Thyroid gland (tissue), 4 donors: ENCODE results near the gene HLA-DQB1. TPM values are rescaled to one million over a fixed set of nuclear protein-coding genes. Genes with fewer than 3 reads are reported as not detected.
"Not testable (repeated sequence)": the region's sequence is repeated elsewhere in the genome, so short reads cannot be mapped to it uniquely, and the experiment has no call there.

ENCODE experiments used
- DNase-seq, 2 donors: peaks; one replicate each; pipeline ENCODE4 v3.0.0-alpha.2; 2019
- H3K27ac ChIP-seq, 3 donors: fragments of 200-600 bp; sonication (generic); 1 replicate in 2 of 3; 2 replicates in 1 of 3; pipeline ENCODE4 v1.5.1; 2016 to 2019; ENCODE audit warnings: mild to moderate bottlenecking in 1 of 3, moderate library complexity in 1 of 3
- H3K27me3 ChIP-seq: fragments of 200-600 bp; sonication (generic); one replicate; pipeline ENCODE4 v1.5.1; 2019
- H3K36me3 ChIP-seq, 2 donors: fragments of 200-600 bp; sonication (generic); one replicate each; pipeline ENCODE4 v1.5.1; 2016 to 2019
- H3K4me1 ChIP-seq, 2 donors: fragments of 200-600 bp; sonication (generic); one replicate each; pipeline ENCODE4 v1.5.1; 2017 to 2019
- H3K4me3 ChIP-seq, 3 donors: fragments of 200-600 bp; sonication (generic); replicated peaks in 1 of 3; 1 replicate in 2 of 3; 2 replicates in 1 of 3; pipeline ENCODE4 v1.5.1; 2016; ENCODE audit warnings: mild to moderate bottlenecking in 1 of 3
- H3K9me3 ChIP-seq: fragments of 200-600 bp; sonication (generic); one replicate; pipeline ENCODE4 v1.5.1; 2017
- POLR2A ChIP-seq, 2 donors: fragments of 450-650 bp; IDR thresholded peaks; one replicate each; pipeline ENCODE4 v1.6.1; 2017; ENCODE audit warnings: antibody characterized with exemption in 2 of 2, mild to moderate bottlenecking in 2 of 2, moderate library complexity in 1 of 2
- WGBS, 2 donors: methylation state at CpG; one replicate each; pipeline ENCODE4 v1.1.5; 2017; 5-methylcytosine and 5-hydroxymethylcytosine counted together
- intact Hi-C: fragments of 100-400 bp; cut with DNase I; formaldehyde crosslinking; loops from one replicate; pipeline ENCODE4 v1.15.1; 2023
- total RNA-seq, 4 donors: library from RNA; depleted of rRNA; stranded (reverse); fragments of >200 nt; gene quantifications; one replicate each; pipeline ENCODE4 v1.2.3, GENCODE V29; 2016
- TF ChIP-seq, protein P1 (sequence below), 6 experiments: fragments of 200-600 bp in 3 of 6; fragments of 450-650 bp in 3 of 6; sonication (generic) in 3 of 6; IDR thresholded peaks; one replicate each; pipeline ENCODE4 v1.5.1; 2016 to 2019; ENCODE audit warnings: antibody characterized with exemption in 6 of 6, mild to moderate bottlenecking in 2 of 6, inconsistent platforms in 1 of 6, moderate library complexity in 1 of 6

The HLA-DQB1 gene
- total RNA-seq, 4 donors from 2014 or later, result 0.27 to 8.6 (median 2.7) TPM; not detected in 1

DNA sequence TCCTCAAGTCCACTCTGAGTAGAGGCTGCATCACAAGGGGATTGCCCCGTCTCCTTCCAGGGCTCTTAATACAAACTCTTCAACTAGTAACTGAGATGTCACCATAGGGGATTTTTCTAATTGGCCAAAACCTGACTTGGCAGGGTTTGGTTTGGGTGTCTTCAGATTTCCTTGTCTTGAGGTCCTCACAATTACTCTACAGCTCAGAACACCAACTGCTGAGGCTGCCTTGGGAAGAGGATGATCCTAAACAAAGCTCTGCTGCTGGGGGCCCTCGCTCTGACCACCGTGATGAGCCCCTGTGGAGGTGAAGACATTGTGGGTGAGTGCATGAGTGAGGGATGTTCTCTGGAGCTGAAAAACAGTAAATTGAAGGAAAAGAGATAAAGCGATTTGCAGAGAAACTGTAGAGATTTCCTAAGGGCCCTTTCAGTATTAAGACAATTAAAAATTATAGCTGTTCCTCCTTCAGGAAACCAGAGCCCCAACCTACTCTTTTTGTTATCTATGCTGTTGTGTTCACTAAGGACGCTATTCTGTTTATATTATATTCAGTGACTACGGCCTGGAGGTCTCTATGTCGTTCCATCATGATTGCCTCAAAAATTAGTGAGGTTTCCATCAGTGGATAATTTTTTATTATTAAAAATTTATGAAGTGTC lies 29.1 kb downstream of the HLA-DQB1 start, which contains the start of gene HLA-DQA1:
Gene HLA-DQA1 (plus strand): TSS at position 188 of the 662 bp plus-strand sequence. CDS start 53 bp downstream, at position 241.
- H3K27me3 ChIP-seq, result no peaks in the 10 kb centered on the region
- TF ChIP-seq POLR2A (IDR thresholded peaks at IDR 0.05), result no peak
- TF ChIP-seq, protein P1, sequence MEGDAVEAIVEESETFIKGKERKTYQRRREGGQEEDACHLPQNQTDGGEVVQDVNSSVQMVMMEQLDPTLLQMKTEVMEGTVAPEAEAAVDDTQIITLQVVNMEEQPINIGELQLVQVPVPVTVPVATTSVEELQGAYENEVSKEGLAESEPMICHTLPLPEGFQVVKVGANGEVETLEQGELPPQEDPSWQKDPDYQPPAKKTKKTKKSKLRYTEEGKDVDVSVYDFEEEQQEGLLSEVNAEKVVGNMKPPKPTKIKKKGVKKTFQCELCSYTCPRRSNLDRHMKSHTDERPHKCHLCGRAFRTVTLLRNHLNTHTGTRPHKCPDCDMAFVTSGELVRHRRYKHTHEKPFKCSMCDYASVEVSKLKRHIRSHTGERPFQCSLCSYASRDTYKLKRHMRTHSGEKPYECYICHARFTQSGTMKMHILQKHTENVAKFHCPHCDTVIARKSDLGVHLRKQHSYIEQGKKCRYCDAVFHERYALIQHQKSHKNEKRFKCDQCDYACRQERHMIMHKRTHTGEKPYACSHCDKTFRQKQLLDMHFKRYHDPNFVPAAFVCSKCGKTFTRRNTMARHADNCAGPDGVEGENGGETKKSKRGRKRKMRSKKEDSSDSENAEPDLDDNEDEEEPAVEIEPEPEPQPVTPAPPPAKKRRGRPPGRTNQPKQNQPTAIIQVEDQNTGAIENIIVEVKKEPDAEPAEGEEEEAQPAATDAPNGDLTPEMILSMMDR (IDR thresholded peaks at IDR 0.05), result no peak
- no peaks in the 10 kb centered on the region for H3K36me3 ChIP-seq
- DNase-seq, result no peak
- intact Hi-C loops, result no loop called here
- no peaks in the 10 kb centered on the region for H3K4me1 ChIP-seq
- H3K4me3 ChIP-seq, result no peak within 1 kb of the TSS
- H3K9me3 ChIP-seq, result no peaks in the 10 kb centered on the region
- 24 to 42% methylated on average over 7 of the region's 7 CpGs for WGBS, 2 donors
- no peak within 1 kb of the TSS for H3K27ac ChIP-seq

DNA sequence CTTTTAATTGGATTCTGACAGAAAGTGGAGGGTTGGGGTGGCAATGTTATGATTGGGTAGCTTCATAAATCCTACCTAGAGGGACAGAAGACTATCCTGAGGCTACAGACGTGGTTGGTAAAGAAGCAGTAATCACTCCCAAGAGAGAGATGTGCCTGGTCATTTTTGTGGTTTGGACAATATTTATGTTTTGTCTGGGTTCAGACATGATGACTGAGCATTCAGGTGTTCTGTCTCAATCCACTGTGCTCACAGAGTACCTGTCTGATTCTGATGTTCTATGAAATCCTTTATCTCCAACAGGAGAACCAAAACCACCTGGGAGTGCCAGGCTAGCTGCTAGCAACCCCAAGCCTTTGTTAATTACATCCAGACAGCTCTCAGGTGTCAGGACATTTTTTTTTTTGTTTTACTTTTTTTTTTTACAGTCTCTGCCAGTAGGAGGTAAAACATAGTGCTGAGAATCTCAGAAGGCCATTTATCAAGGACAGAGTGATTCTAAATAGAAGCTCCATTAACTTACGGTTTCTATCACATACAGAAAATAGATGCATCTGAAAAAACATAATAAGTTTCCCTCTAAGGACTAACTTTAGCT lies 30.8 kb downstream of the HLA-DQB1 start:
- intact Hi-C loops, result no loop called here

DNA sequence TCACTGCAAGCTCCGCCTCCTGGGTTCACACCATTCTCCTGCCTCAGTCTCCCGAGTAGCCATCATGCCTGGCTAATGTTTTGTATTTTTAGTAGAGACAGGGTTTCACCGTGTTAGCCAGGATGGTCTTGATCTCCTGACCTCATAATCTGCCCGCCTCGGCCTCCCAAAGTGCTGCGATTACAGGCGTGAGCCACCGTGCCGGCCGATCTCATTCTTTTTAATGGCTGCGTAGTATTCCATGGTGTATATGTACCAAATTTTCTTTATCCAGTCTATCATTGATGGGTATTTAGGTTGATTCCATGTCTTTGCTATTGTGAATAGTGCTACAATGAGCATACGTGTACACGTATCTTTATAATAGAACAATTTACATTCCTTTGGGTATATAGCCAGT lies 36.7 kb downstream of the HLA-DQB1 start:
- H3K27ac ChIP-seq, H3K27me3 ChIP-seq, H3K36me3 ChIP-seq, H3K4me1 ChIP-seq, H3K9me3 ChIP-seq, H3K4me3 ChIP-seq, DNase-seq, intact Hi-C loops: not testable (repeated sequence)
- WGBS, 2 donors, result 64 to 96% methylated on average over 3 to 13 of the region's 13 CpGs

More for the DNA sequence above, 30.8 kb downstream of the HLA-DQB1 start:
- H3K4me3 ChIP-seq, result no peak overlapping the region
- H3K9me3 ChIP-seq, result no peaks in the 10 kb centered on the region
- H3K36me3 ChIP-seq, result no peaks in the 10 kb centered on the region
- H3K4me1 ChIP-seq, result no peaks in the 10 kb centered on the region
- no peak overlapping the region for H3K27ac ChIP-seq
- TF ChIP-seq, protein P1 (IDR thresholded peaks at IDR 0.05), result no peak
- no peak for TF ChIP-seq POLR2A (IDR thresholded peaks at IDR 0.05)
- DNase-seq, result no peak
- 42 to 47% methylated on average over 2 of the region's 2 CpGs for WGBS, 2 donors
- H3K27me3 ChIP-seq, result no peaks in the 10 kb centered on the region

DNA sequence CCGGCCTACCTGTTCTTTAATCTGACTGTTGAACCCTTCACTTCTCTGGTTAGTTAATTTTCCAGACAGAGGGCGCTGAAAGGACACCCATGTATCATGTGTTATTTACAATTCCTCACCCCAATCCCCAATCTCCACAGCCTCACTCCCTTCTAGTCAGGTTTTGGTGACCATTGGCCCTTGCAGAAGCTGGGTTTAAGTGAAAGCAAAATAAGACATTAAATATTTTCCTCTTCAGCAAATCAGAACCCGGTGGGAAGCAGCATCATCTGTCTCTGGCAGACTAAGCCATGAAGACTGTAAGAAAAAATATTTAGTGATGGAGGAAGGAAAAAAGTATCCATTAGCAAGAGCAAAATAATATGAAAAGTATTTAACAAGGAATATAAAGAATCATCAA lies 38.6 kb downstream of the HLA-DQB1 start:
- intact Hi-C loops, result no loop called here
- Histone ChIP-seq H3K4me3 (no peak overlapping the region), H3K9me3 (no peaks in the 10 kb centered on the region), H3K27me3 (no peaks in the 10 kb centered on the region), H3K36me3 (no peaks in the 10 kb centered on the region), H3K4me1 (peaks cover 0 to 4% of the 10 kb centered on the region in 2 donors), H3K27ac (no peak overlapping the region)
- 32 to 61% methylated on average over 3 of the region's 3 CpGs for WGBS, 2 donors
- TF ChIP-seq, protein P1 (IDR thresholded peaks at IDR 0.05), result no peak
- TF ChIP-seq POLR2A (IDR thresholded peaks at IDR 0.05), result no peak
- peak in 1 of 2 donors; percentile 32 for DNase-seq

DNA sequence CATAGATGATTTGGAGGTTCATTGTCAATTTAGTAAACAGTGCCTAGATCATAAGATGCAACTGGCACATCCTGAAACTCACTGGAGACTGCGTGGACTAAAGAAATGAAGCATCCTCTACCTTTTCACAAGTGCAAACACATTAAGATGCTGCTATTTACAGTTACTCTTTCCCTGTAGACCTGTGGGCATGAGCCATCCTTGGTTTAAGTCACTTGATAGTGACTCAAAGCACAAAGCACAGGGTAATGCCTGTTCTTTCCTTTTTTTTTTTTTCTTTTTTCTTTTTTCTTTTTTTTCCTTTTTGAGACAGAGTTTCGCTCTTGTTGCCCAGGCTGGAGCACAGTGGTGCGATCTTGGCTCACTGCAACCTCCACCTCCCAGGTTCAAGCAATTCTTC lies 39.2 kb downstream of the HLA-DQB1 start:
- Histone ChIP-seq H3K27ac (no peak overlapping the region), H3K27me3 (no peaks in the 10 kb centered on the region)
- TF ChIP-seq, protein P1 (IDR thresholded peaks at IDR 0.05), result no peak
- no peak for TF ChIP-seq POLR2A (IDR thresholded peaks at IDR 0.05)

More for the DNA sequence above, 39.2 kb downstream of the HLA-DQB1 start:
- Histone ChIP-seq H3K36me3 (no peaks in the 10 kb centered on the region), H3K4me3 (no peak overlapping the region), H3K9me3 (no peaks in the 10 kb centered on the region), H3K4me1 (peaks cover 0 to 4% of the 10 kb centered on the region in 2 donors)
- 0 to 63% methylated on average over 1 to 3 of the region's 3 CpGs for WGBS, 2 donors
- DNase-seq, result no peak
- intact Hi-C loops, result no loop called here
